CD4-positive, alpha-beta memory T cell (primary cell): ENCODE measurements around the gene IFNGR1. TPM values are rescaled to one million over a fixed set of nuclear protein-coding genes. Genes with fewer than 3 reads are reported as not detected.

ENCODE experiments used
- CTCF ChIA-PET: fragments of 350-600 bp; sonication (Branson Sonifier 250); formaldehyde crosslinking; loops from one replicate; lab custom pipeline; 2021; ENCODE audit warnings: inconsistent platforms; ENCODE audit not compliant: partially characterized antibody; lab: Charles Lee
- POLR2A ChIA-PET: fragments of 350-600 bp; sonication (Branson Sonifier 250); formaldehyde crosslinking; loops from one replicate; lab custom pipeline; 2021; ENCODE audit not compliant: partially characterized antibody; lab: Charles Lee
- DNase-seq, 5 donors: peaks; one replicate each; pipeline versions ENCODE4 v3.0.0 to v3.0.0-alpha.2; 2020 to 2022; ENCODE audit warnings: mixed read lengths in 1 of 5
- H3K27ac ChIP-seq: one replicate; pipeline ENCODE4 v1.7.0; 2013; ENCODE audit warnings: low read depth, low read length
- H3K27me3 ChIP-seq: 2 replicates; pipeline ENCODE4 v1.7.0; 2013; ENCODE audit warnings: mild to moderate bottlenecking, low read length, moderate library complexity; ENCODE audit not compliant: insufficient read depth
- H3K36me3 ChIP-seq: 2 replicates; pipeline ENCODE4 v1.7.0; 2013; ENCODE audit warnings: mild to moderate bottlenecking, low read length, moderate library complexity; ENCODE audit not compliant: insufficient read depth
- H3K4me1 ChIP-seq: 2 replicates; pipeline ENCODE4 v1.7.0; 2013; ENCODE audit warnings: mild to moderate bottlenecking, low read length, moderate library complexity; ENCODE audit not compliant: insufficient read depth
- H3K4me3 ChIP-seq, 2 donors: one replicate each; pipeline ENCODE4 v1.7.0; 2013; ENCODE audit warnings: low read length in 2 of 2, mild to moderate bottlenecking in 1 of 2
- H3K9me3 ChIP-seq, 2 donors: one replicate each; pipeline ENCODE4 v1.7.0; 2013; ENCODE audit warnings: low read length in 2 of 2, control low read depth in 1 of 2; ENCODE audit not compliant: control insufficient read depth in 1 of 2
- H3K27ac Mint-ChIP-seq, 7 donors: one replicate each; pipeline ENCODE4 v1.8.0; 2020 to 2021; ENCODE audit warnings: mixed read lengths in 7 of 7, mild to moderate bottlenecking in 6 of 7, inconsistent platforms in 3 of 7, moderate library complexity in 3 of 7
- H3K27me3 Mint-ChIP-seq, 2 donors: one replicate each; pipeline ENCODE4 v1.8.0; 2020 to 2021; ENCODE audit warnings: mixed read lengths in 2 of 2
- H3K36me3 Mint-ChIP-seq, 2 donors: one replicate each; pipeline ENCODE4 v1.8.0; 2020 to 2021; ENCODE audit warnings: mixed read lengths in 2 of 2, inconsistent platforms in 1 of 2, mild to moderate bottlenecking in 1 of 2
- H3K4me1 Mint-ChIP-seq, 4 donors: one replicate each; pipeline ENCODE4 v1.8.0; 2020 to 2021; ENCODE audit warnings: mixed read lengths in 4 of 4, mild to moderate bottlenecking in 1 of 4
- H3K4me3 Mint-ChIP-seq, 8 donors: one replicate each; pipeline ENCODE4 v1.8.0; 2020 to 2021; ENCODE audit warnings: mixed read lengths in 8 of 8, mild to moderate bottlenecking in 7 of 8, moderate library complexity in 6 of 8, inconsistent platforms in 3 of 8
- H3K9me3 Mint-ChIP-seq, 8 donors: one replicate each; pipeline ENCODE4 v1.8.0; 2020 to 2021; ENCODE audit warnings: mixed read lengths in 8 of 8, mild to moderate bottlenecking in 5 of 8, inconsistent platforms in 3 of 8, moderate library complexity in 1 of 8
- intact Hi-C: fragments of 100-400 bp; cut with micrococcal nuclease; formaldehyde crosslinking; loops from one replicate; pipeline ENCODE4 v1.15.1; 2023
- polyA plus RNA-seq, 2 donors: library from polyadenylated mRNA; unstranded; fragments of 300-500 nt; fragmentation: Illumina TruSeq; gene quantifications; one replicate each; pipeline ENCODE4 v1.2.3, GENCODE V29; 2021
- total RNA-seq, 2 experiments: library from RNA; stranded (reverse); gene quantifications; one replicate each; pipeline ENCODE4 v1.2.3, GENCODE V29; 2021

Gene IFNGR1
- total and polyA plus RNA-seq, 4 experiments from 2014 or later: 38.3 to 57.9 (median 39.9) TPM

- POLR2A ChIA-PET: no interaction called here
- peaks cover 5 to 71% (median 41%) of the 10 kb centered on the region in 8 donors for H3K9me3 Mint-ChIP-seq
These were observed 36.5 kb downstream of the IFNGR1 start for GRCh38 chr6:137182654-137183073.

DNA sequence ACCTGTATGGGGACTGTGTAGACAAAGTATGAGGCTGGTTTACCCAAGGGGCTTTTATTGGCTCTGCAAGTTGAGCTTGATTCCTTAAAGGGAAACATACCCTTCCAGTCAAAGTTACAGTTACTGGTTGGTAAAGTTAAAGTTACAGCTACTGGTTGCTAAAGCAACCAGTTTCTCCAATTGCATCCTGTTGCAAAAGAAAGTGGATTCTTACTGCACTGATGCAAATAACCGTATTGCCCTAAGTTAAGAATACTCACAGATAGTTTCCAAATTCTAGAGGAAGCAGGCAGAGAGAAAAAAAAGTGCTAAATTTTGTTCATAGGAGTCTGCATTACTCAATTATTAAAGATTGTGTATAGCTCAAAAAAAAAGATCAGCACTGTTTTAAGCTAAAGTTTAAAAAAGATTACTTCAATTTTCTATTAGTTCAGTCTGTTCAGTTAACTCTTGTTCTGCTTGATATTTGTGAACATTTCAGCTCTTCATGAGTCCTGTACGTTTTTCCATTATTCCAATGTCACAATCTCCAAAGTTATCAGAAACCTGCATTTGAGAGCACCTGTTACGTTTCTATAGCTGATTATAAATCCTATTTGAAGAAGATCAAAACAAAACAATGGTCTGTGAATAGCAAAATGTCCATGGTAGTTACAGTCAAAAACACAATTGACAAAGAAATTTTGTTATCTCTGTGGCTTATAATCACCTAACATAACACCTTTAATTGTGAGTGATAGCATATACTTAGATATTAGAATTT, 37.1 kb downstream of the IFNGR1 start:
- Histone ChIP-seq H3K4me1 (no peaks in the 10 kb centered on the region), H3K27me3 (no peaks in the 10 kb centered on the region), H3K4me3 (no peak overlapping the region), H3K27ac (no peak overlapping the region), H3K36me3 (no peaks in the 10 kb centered on the region), H3K9me3 (peaks cover 0 to 7% of the 10 kb centered on the region in 2 donors)
- Mint-ChIP-seq H3K4me1 (no peaks in the 10 kb centered on the region), H3K4me3 (no peak overlapping the region), H3K9me3 (peaks cover 5 to 66% (median 42%) of the 10 kb centered on the region in 8 donors), H3K27me3 (peaks cover 0 to 2% of the 10 kb centered on the region in 2 donors), H3K36me3 (peaks cover 3 to 10% of the 10 kb centered on the region in 2 donors), H3K27ac (no peak overlapping the region)
- POLR2A ChIA-PET: no interaction called here
- intact Hi-C loops: no loop called here
- CTCF ChIA-PET: interaction anchor here (1.5 kb wide), 1 partner anchor 16 kb away, joined by 6 read pairs; no protein-coding TSS in a partner anchor
- DNase-seq: no peak

More at GRCh38 chr6:137182654-137183073, 36.5 kb downstream of the IFNGR1 start:
- Mint-ChIP-seq H3K4me1 (no peaks in the 10 kb centered on the region), H3K36me3 (peaks cover 3 to 10% of the 10 kb centered on the region in 2 donors), H3K27ac (no peak overlapping the region), H3K4me3 (no peak overlapping the region), H3K27me3 (peaks cover 0 to 2% of the 10 kb centered on the region in 2 donors)
- no peak for DNase-seq
- intact Hi-C loops: no loop called here
- no peak overlapping the region for H3K27ac ChIP-seq
- H3K9me3 ChIP-seq: peaks cover 0 to 7% of the 10 kb centered on the region in 2 donors
- no peaks in the 10 kb centered on the region for H3K4me1 ChIP-seq
- CTCF ChIA-PET: interaction anchor here (1.5 kb wide), 1 partner anchor 17 kb away, joined by 6 read pairs; no protein-coding TSS in a partner anchor
- H3K36me3 ChIP-seq: no peaks in the 10 kb centered on the region
- H3K4me3 ChIP-seq: no peak overlapping the region
- no peaks in the 10 kb centered on the region for H3K27me3 ChIP-seq

DNA sequence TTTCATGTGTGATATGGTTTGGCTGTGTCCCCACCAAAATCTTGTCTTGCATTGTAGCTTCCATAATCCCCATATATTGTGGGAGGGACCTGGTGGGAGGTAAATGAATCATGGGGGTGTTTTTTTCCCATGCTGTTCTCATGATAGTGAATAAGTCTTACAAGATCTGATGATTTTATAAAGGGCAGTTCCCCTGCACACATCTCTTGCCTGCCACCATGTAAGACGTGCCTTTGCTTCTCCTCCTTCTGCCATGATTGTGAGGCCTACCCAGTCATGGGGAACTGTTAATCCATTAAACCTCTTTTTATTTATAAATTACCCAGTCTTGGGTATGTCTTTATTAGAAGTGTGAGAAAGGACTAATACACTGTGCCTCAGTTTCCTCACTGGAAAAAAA, 41.6 kb downstream of the IFNGR1 start:
- no peak for DNase-seq
- no peak overlapping the region for H3K4me3 ChIP-seq
- H3K36me3 ChIP-seq: no peaks in the 10 kb centered on the region
- Mint-ChIP-seq H3K27me3 (peaks cover 0 to 2% of the 10 kb centered on the region in 2 donors), H3K9me3 (peaks cover 5 to 26% (median 19%) of the 10 kb centered on the region in 8 donors), H3K4me3 (no peak overlapping the region), H3K27ac (no peak overlapping the region), H3K4me1 (peaks cover 0 to under 1% (median 0%) of the 10 kb centered on the region in 4 donors), H3K36me3 (peaks cover 0 to 6% of the 10 kb centered on the region in 2 donors)
- no peaks in the 10 kb centered on the region for H3K9me3 ChIP-seq
- no peaks in the 10 kb centered on the region for H3K27me3 ChIP-seq
- no peaks in the 10 kb centered on the region for H3K4me1 ChIP-seq
- no peak overlapping the region for H3K27ac ChIP-seq
- POLR2A ChIA-PET: no interaction called here
- intact Hi-C loops: loop anchor here (10.0 kb wide), 1 partner anchor 213 kb away; no protein-coding TSS in a partner anchor
- CTCF ChIA-PET: no interaction called here

- Mint-ChIP-seq H3K9me3 (peaks cover under 1 to 18% (median 12%) of the 10 kb centered on the region in 8 donors), H3K4me1 (peaks cover 0 to 2% (median 0%) of the 10 kb centered on the region in 4 donors), H3K4me3 (no peak overlapping the region), H3K36me3 (peaks cover 0 to 4% of the 10 kb centered on the region in 2 donors), H3K27ac (no peak overlapping the region), H3K27me3 (peaks cover 0 to 2% of the 10 kb centered on the region in 2 donors)
- Histone ChIP-seq H3K27ac (no peak overlapping the region), H3K36me3 (no peaks in the 10 kb centered on the region), H3K9me3 (no peaks in the 10 kb centered on the region), H3K4me3 (no peak overlapping the region), H3K4me1 (peaks cover 3% of the 10 kb centered on the region), H3K27me3 (no peaks in the 10 kb centered on the region)
- ChIA-PET POLR2A (no interaction called here), CTCF (no interaction called here)
- DNase-seq: no peak
- intact Hi-C loops: loop anchor here (10.0 kb wide), 1 partner anchor 212 kb away; no protein-coding TSS in a partner anchor
These were observed 42.5 kb downstream of the IFNGR1 start for GRCh38 chr6:137176729-137177128.

DNA sequence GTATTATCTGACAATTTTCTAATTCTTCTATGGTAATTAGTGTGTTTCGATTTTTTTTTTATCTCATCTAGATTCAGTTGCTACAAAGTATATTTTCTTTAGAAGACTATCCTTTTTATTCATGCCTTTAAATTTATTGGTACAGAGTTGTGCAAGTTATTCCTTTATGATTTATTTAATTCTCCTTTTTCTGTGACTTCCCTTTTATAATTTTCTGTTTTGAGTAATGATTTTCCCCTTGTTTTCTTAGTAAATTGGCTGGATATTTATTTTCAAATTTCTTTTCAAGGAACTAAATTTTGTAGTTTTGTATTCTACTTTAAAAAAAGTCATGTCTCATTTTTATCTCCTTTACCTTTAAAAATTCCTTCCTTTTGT, 43.3 kb downstream of the IFNGR1 start:
- no peak for DNase-seq
- peaks cover 0 to 4% (median under 1%) of the 10 kb centered on the region in 4 donors for H3K4me1 Mint-ChIP-seq
- no peak overlapping the region for H3K27ac Mint-ChIP-seq
- no peak overlapping the region for H3K27ac ChIP-seq
- no peak overlapping the region for H3K4me3 ChIP-seq
- H3K9me3 ChIP-seq: no peaks in the 10 kb centered on the region
- no peak overlapping the region for H3K4me3 Mint-ChIP-seq
- intact Hi-C loops: loop anchor here (10.0 kb wide), 1 partner anchor 211 kb away; no protein-coding TSS in a partner anchor
- H3K9me3 Mint-ChIP-seq: peaks cover 0 to 11% (median 6%) of the 10 kb centered on the region in 8 donors
- peaks cover 0 to 2% of the 10 kb centered on the region in 2 donors for H3K27me3 Mint-ChIP-seq
- CTCF ChIA-PET: interaction anchor here (0.9 to 1.0 kb wide), 2 partner anchors 9 to 10 kb away, joined by 3 to 4 read pairs; no protein-coding TSS in a partner anchor
- peaks cover 11% of the 10 kb centered on the region for H3K4me1 ChIP-seq
- H3K36me3 ChIP-seq: no peaks in the 10 kb centered on the region
- H3K36me3 Mint-ChIP-seq: peaks cover 0 to 3% of the 10 kb centered on the region in 2 donors
- POLR2A ChIA-PET: no interaction called here
- H3K27me3 ChIP-seq: no peaks in the 10 kb centered on the region

DNA sequence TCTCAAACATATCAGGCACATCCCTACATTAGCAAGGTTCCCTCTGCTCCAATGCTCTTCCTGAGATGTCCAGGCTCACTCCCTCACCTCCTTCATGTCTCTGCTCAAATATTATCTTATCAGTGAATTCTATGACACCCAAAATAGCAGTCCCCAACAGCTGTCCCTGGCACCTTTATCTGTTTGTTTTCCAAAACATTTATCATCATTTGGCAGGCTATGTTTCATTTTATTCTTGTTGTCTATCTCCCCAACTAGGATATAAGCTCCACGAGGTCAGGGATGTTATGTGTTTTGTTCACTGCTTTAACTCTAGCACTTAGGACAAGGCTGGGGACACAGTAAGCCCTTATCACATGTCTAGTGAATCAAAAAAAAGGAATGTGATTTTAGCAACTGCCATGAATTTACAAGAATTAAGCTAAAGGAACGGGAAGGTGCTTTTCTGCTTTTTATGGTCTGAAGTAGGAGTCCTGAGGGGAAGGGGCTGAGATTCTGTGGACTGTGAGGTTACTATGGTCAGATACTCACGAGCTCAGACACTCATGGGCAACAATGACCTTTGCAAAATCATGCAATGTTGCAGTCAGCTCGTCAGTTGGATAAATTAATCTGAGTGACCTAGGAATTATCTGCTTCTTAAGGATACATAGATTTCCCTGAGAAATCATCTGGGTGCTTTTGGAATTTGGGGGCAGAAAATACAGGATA, 43.9 kb downstream of the IFNGR1 start:
- no peaks in the 10 kb centered on the region for H3K27me3 ChIP-seq
- no peak for DNase-seq
- no peaks in the 10 kb centered on the region for H3K36me3 Mint-ChIP-seq
- no peak overlapping the region for H3K27ac Mint-ChIP-seq
- H3K9me3 ChIP-seq: no peaks in the 10 kb centered on the region
- no peak overlapping the region for H3K4me3 ChIP-seq
- H3K36me3 ChIP-seq: no peaks in the 10 kb centered on the region
- peaks cover 0 to 2% of the 10 kb centered on the region in 2 donors for H3K27me3 Mint-ChIP-seq
- intact Hi-C loops: loop anchor here (10.0 kb wide), 1 partner anchor 211 kb away; no protein-coding TSS in a partner anchor
- ChIA-PET POLR2A (no interaction called here), CTCF (interaction anchor here (0.9 to 1.0 kb wide), 2 partner anchors 8 to 9 kb away, joined by 3 to 4 read pairs; no protein-coding TSS in a partner anchor)
- H3K4me3 Mint-ChIP-seq: no peak overlapping the region
- H3K27ac ChIP-seq: no peak overlapping the region
- peaks cover 12% of the 10 kb centered on the region for H3K4me1 ChIP-seq
- H3K9me3 Mint-ChIP-seq: peaks cover 0 to 6% (median 3%) of the 10 kb centered on the region in 8 donors
- H3K4me1 Mint-ChIP-seq: peaks cover 0 to 4% (median under 1%) of the 10 kb centered on the region in 4 donors
